ENCODE results near the gene SEMA3C. TPM values are rescaled to one million over a fixed set of nuclear protein-coding genes. Genes with fewer than 3 reads are reported as not detected.

Gene SEMA3C
- polyA plus RNA-seq, 1 donor from 2014 or later = 386 TPM

GRCh38 chr7:80781561-80781979 lies 137.3 kb downstream of the SEMA3C start:
- no peaks in the 10 kb centered on the region for H3K9me3 ChIP-seq (ENCODE audit: low read length)
- no peak overlapping the region for H3K4me3 ChIP-seq (ENCODE audit: low read length)
- no peaks in the 10 kb centered on the region for H4K20me1 ChIP-seq (ENCODE audit: insufficient read depth)
- H2AFZ ChIP-seq (ENCODE audit: low read depth, low read length) = no peak overlapping the region
- H3K36me3 ChIP-seq (ENCODE audit: insufficient read depth, low read length) = peaks cover 3% of the 10 kb centered on the region
- no peaks in the 10 kb centered on the region for H3K27me3 ChIP-seq (ENCODE audit: insufficient read depth, low read depth, low read length)
- no peaks in the 10 kb centered on the region for H3K9me2 ChIP-seq (ENCODE audit: insufficient read depth, low read length)
- H3F3A ChIP-seq (ENCODE audit: insufficient read depth, low read length, poor library complexity, severe bottlenecking) = no peaks in the 10 kb centered on the region
- no peak overlapping the region for H3K9ac ChIP-seq (ENCODE audit: low read length)
- H3K4me2 ChIP-seq (ENCODE audit: low read length) = no peak overlapping the region
- peak overlapping the region; percentile 27 for H3K27ac ChIP-seq (ENCODE audit: low read length)
- TF ChIP-seq RAD21 (conservative IDR thresholded peaks at IDR 0.05) (no peak), EP300 (conservative IDR thresholded peaks at IDR 0.05; ENCODE audit: poor library complexity, severe bottlenecking) (peak; percentile 65), REST (IDR thresholded peaks at IDR 0.05; ENCODE audit: borderline replicate concordance) (peak; percentile 36), POLR2AphosphoS5 (IDR thresholded peaks at IDR 0.05) (peak; percentile 8)
- no peaks in the 10 kb centered on the region for H3K79me2 ChIP-seq (replicated peaks; ENCODE audit: insufficient read depth, low read length)

GRCh38 chr7:80781146-80781545 lies 137.7 kb downstream of the SEMA3C start:
- peaks cover 3% of the 10 kb centered on the region for H3K36me3 ChIP-seq (ENCODE audit: insufficient read depth, low read length)
- H3K9me2 ChIP-seq (ENCODE audit: insufficient read depth, low read length) = no peaks in the 10 kb centered on the region
- H3K79me2 ChIP-seq (replicated peaks; ENCODE audit: insufficient read depth, low read length) = no peaks in the 10 kb centered on the region
- no peaks in the 10 kb centered on the region for H4K20me1 ChIP-seq (ENCODE audit: insufficient read depth)
- H2AFZ ChIP-seq (ENCODE audit: low read depth, low read length) = no peak overlapping the region
- H3K9me3 ChIP-seq (ENCODE audit: low read length) = no peaks in the 10 kb centered on the region
- TF ChIP-seq EZH2 (IDR thresholded peaks at IDR 0.05; ENCODE audit: borderline replicate concordance, insufficient read depth, low read length, poor library complexity, severe bottlenecking) = no peak
- TF ChIP-seq SMC3 (conservative IDR thresholded peaks at IDR 0.05; ENCODE audit: poor library complexity) = no peak
- no peak for TF ChIP-seq REST (IDR thresholded peaks at IDR 0.05; ENCODE audit: borderline replicate concordance)
- TF ChIP-seq TAF1 (IDR thresholded peaks at IDR 0.05; ENCODE audit: low read depth) = no peak
- no peak for TF ChIP-seq CTCF (IDR thresholded peaks at IDR 0.05; ENCODE audit: poor library complexity, severe bottlenecking)
- no peak for TF ChIP-seq EP300 (conservative IDR thresholded peaks at IDR 0.05; ENCODE audit: poor library complexity, severe bottlenecking)
- TF ChIP-seq RAD21 (conservative IDR thresholded peaks at IDR 0.05) = no peak
- no peak for TF ChIP-seq POLR2AphosphoS5 (IDR thresholded peaks at IDR 0.05)
- TF ChIP-seq MXI1 (conservative IDR thresholded peaks at IDR 0.05; ENCODE audit: poor library complexity, severe bottlenecking) = no peak
- no peaks in the 10 kb centered on the region for H3K27me3 ChIP-seq (ENCODE audit: insufficient read depth, low read depth, low read length)
- H3K27ac ChIP-seq (ENCODE audit: low read length) = peak overlapping the region; percentile 27
- no peaks in the 10 kb centered on the region for H3F3A ChIP-seq (ENCODE audit: insufficient read depth, low read length, poor library complexity, severe bottlenecking)
- H3K4me3 ChIP-seq (ENCODE audit: low read length) = no peak overlapping the region
- no peak overlapping the region for H3K9ac ChIP-seq (ENCODE audit: low read length)
- H3K4me2 ChIP-seq (ENCODE audit: low read length) = no peak overlapping the region

All from neural cell (in vitro differentiated cells).